ENCODE results near the gene UBR4.
"Not testable (repeated sequence)": the region's sequence is repeated elsewhere in the genome, so short reads cannot be mapped to it uniquely, and the experiment has no call there.

UBR4 gene

DNA sequence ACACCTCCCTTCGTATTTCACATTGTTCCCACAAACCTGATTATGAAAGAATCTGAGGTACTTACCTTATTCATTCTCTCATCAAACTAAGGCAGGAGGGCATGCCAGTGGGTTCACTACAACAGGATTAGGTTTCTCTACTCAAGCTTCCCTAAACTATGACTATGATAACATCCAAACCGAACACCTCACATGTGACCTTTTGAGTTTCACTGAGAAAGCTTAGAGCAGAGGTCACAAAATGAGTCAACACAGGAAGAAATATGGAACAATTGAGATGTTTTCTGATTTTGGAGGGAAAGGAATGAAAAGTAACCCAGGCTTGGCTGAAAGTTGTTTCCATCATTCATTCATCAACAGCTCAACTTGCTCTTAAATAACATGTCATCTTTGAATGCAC, 24.1 kb downstream of the UBR4 start:
- TF ChIP-seq, protein P1, sequence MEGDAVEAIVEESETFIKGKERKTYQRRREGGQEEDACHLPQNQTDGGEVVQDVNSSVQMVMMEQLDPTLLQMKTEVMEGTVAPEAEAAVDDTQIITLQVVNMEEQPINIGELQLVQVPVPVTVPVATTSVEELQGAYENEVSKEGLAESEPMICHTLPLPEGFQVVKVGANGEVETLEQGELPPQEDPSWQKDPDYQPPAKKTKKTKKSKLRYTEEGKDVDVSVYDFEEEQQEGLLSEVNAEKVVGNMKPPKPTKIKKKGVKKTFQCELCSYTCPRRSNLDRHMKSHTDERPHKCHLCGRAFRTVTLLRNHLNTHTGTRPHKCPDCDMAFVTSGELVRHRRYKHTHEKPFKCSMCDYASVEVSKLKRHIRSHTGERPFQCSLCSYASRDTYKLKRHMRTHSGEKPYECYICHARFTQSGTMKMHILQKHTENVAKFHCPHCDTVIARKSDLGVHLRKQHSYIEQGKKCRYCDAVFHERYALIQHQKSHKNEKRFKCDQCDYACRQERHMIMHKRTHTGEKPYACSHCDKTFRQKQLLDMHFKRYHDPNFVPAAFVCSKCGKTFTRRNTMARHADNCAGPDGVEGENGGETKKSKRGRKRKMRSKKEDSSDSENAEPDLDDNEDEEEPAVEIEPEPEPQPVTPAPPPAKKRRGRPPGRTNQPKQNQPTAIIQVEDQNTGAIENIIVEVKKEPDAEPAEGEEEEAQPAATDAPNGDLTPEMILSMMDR (IDR thresholded peaks at IDR 0.05; ENCODE audit: extremely low read depth, missing control alignments): no peak
- no peak for DNase-seq (ENCODE audit: low spot score)

DNA sequence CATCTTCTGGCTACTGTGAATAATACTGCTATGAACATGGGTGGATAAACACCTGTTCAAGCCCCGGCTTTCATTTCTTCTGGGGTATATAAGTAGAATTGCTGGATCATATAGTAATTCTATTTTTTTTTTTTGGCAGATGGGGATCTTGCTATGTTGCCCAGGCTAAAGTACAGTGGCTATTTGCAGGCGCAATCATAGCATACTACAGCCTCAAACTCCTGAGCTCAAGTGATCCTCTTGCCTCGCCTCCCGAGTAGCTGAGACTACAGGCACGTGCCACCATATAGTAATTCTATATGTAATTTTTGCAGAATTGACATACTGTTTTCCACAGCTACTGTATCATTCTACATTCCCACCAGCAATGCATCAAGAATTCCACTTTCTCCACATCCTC, 27.8 kb downstream of the UBR4 start:
- TF ChIP-seq, protein P1 (IDR thresholded peaks at IDR 0.05; ENCODE audit: extremely low read depth, missing control alignments): no peak
- no peak for DNase-seq (ENCODE audit: low spot score)

DNA sequence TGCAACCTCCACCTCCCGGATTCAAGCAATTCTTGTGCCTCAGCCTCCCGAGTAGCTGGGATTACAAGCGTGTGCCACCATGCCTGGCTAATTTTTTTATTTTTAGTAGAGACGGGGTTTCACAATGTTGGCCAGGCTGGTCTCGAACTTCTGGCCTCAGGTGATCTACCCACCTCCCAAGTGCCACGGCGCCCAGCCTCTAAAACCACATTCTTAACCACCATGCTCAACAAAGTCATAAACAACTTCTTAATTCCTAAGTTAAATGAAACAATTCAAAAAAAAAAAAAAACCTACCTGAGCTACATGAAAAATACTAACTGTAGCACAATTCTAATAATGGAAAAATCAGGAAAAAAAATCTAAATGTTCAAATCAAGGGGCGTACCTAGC, 29.8 kb downstream of the UBR4 start:
- DNase-seq (ENCODE audit: low spot score): not testable (repeated sequence)

DNA sequence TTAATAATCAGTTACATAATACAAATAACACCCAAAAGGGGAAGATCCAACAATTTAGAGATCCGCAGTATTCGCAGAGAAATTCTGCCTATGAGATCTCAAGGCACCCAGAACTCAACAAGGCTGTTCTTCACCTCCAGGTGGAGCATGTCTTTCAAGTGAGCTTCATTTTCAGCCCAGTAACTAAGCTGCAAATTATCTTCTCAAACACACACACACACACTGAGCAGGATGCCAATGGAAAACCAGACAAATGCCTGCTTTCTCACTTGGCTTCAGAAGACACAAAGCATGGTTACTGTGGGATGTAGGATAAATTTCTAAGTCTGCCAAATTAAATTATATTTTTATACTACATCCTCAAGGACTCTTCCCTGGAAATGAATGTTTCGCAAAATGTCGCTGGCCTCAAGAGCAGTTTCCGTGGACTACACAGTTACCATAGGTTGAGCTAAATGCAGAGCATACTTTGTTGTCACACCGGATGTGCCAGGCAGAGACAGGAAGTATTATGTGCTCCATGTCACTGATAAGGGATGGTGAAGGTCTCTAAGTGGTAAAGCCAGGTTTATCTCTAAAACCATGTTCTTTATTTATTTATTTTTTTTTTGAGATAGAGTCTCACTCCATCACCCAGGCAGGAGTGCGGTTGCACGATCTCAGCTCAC, 30.3 kb downstream of the UBR4 start:
- TF ChIP-seq, protein P1 (IDR thresholded peaks at IDR 0.05; ENCODE audit: extremely low read depth, missing control alignments): no peak
- no peak for DNase-seq (ENCODE audit: low spot score)

DNA sequence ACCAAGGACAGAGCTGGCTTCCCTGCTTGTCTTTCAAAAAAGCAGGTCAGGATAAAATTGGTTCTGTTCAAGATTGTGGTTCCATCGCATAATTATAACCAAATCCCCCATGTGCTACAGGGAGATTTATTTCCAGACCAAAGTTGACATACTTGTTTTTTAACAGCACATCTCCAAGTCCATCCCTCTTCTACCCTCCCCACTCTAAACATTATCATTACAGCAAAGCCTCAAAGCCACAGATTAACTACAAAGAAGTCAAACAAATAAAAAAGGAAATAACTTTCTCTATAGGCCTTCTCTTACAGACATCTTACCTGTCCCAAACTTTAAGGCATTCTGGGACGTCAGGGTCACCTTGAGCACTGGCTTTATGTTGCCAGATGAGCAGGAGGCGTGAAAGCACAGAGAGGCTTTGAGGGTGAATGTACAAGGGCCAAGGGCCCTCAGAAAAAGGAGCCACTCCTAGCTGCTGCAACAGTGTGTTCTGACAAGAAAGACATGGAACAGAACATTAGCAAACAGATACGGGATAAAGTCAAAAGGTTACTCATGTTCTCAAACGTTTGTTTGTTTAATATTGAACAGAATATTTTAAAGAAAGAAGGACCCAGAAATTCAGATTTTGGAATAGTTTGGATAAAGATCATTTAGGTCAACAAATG, 31.2 kb downstream of the UBR4 start:
- DNase-seq (ENCODE audit: low spot score): no peak
- TF ChIP-seq, protein P1 (IDR thresholded peaks at IDR 0.05; ENCODE audit: extremely low read depth, missing control alignments): no peak

DNA sequence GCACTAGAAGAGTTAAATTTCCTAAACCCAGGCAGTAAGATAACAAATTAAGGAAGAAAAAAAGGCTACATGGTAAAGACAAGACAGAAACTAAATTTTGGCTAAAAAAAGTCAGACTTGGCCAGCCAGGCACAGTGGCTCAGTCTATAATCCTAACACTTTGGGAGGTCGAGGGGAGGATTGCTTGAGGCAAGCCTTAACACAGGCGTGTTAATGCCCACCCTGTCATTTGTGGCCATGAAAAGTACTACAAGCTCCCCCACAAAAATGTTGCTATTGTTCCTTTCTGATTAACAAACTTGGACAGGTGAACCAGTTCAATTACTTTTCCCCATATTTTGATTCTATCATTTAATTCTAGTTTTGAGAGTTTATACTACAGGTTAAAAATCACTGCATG, 32.3 kb downstream of the UBR4 start:
- DNase-seq (ENCODE audit: low spot score): no peak
- TF ChIP-seq, protein P1 (IDR thresholded peaks at IDR 0.05; ENCODE audit: extremely low read depth, missing control alignments): no peak

DNA sequence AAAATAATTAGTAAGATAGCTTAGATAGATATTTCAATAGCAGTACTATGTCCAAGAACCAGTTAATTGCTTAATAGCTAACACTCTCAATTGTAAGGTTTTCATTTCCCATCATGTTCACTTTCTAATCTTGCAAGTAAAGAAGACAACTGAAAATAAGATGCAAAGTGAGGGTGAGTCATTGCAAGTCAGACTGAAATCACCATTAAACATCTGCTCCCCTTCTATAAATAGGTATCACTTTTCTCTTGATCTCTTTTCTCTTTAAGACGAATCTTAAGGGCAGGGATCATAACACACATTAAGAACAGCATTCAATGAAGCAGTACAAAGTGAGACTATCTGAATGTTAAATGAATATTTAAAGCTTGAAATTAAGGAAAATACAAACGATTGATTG, 40.4 kb downstream of the UBR4 start:
- DNase-seq (ENCODE audit: low spot score): peak; percentile 76
- TF ChIP-seq, protein P1 (IDR thresholded peaks at IDR 0.05; ENCODE audit: extremely low read depth, missing control alignments): no peak

DNA sequence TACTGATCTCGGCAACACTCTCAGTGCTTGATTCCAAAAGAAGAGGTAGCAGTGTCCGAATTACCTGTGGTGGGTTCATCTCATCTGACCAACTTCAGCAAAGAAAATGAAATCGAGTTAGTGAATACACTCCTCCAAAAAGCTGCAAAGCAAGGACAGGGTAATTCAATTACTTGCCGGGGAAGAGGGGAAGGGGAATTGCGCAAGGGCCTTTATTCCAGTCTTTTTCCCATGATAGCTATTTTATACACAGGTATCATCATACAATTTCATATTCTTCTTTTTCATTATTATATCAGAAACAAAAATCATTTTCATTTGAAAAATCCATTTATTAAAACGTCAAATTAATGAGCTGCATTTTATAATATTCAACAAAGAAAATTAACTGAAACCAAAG, 42.9 kb downstream of the UBR4 start:
- no peak for DNase-seq (ENCODE audit: low spot score)
- TF ChIP-seq, protein P1 (IDR thresholded peaks at IDR 0.05; ENCODE audit: extremely low read depth, missing control alignments): no peak

All from GM20000 (cell line).